Brain microvascular endothelial cell (primary cell): ENCODE measurements around the gene CALHM1.
"Not testable (repeated sequence)": the region's sequence is repeated elsewhere in the genome, so short reads cannot be mapped to it uniquely, and the experiment has no call there.

Experiments
- DNase-seq: peaks from one replicate; pipeline ENCODE4 v3.0.0-alpha.2; 2020
- H3K27ac ChIP-seq: fragments of 250-450 bp; sonication (Bioruptor Pico); 2 replicates; pipeline ENCODE4 v1.5.1; 2020; ENCODE audit warnings: mild to moderate bottlenecking, moderate library complexity
- H3K27me3 ChIP-seq: fragments of 250-450 bp; sonication (Bioruptor Pico); replicated peaks from 2 replicates; pipeline ENCODE4 v1.5.1; 2020; ENCODE audit warnings: mild to moderate bottlenecking
- H3K36me3 ChIP-seq: fragments of 250-450 bp; sonication (Bioruptor Pico); replicated peaks from 2 replicates; pipeline ENCODE4 v1.5.1; 2020; ENCODE audit warnings: mild to moderate bottlenecking
- H3K4me3 ChIP-seq: 2 replicates; pipeline ENCODE4 v1.5.1; 2011; ENCODE audit warnings: low read depth, mild to moderate bottlenecking, control low read depth, low read length, moderate library complexity
- CTCF ChIP-seq: IDR thresholded peaks from 2 replicates; pipeline ENCODE4 v1.5.1; 2011; ENCODE audit warnings: low read depth, mild to moderate bottlenecking, moderate library complexity, low read length, control low read depth, inconsistent platforms; ENCODE audit errors: missing control alignments
- in situ Hi-C: cut with HindIII; loops from 2 replicates; pipeline ENCODE4 v1.10.0; 2017; ENCODE audit warnings: low sequenced_read_pairs, low pct_ligation_motif_present

Gene CALHM1

GRCh38 chr10:103491729-103492364 is 33.1 kb upstream of the CALHM1 start:
- H3K27ac ChIP-seq, result no peak overlapping the region
- DNase-seq, result peak; percentile 85
- H3K36me3 ChIP-seq, result no peaks in the 10 kb centered on the region
- H3K27me3 ChIP-seq, result peaks cover 44% of the 10 kb centered on the region
- no peak for TF ChIP-seq CTCF
- H3K4me3 ChIP-seq, result no peak overlapping the region
- in situ Hi-C loops, result loop anchor here (5.0 kb wide), 1 partner anchor 40 kb away; the partner anchor contains the start of gene CALHM2

- Histone ChIP-seq H3K4me3 (no peak overlapping the region), H3K27me3 (peaks cover 37% of the 10 kb centered on the region), H3K36me3 (no peaks in the 10 kb centered on the region), H3K27ac (no peak overlapping the region)
- in situ Hi-C loops, result loop anchor here (5.0 kb wide), 1 partner anchor 39 kb away; the partner anchor contains the start of gene CALHM2
- TF ChIP-seq CTCF, result no peak
- no peak for DNase-seq
Observed at GRCh38 chr10:103490986-103491314, 32.2 kb upstream of the CALHM1 start.

GRCh38 chr10:103487410-103487708 is 28.7 kb upstream of the CALHM1 start:
- in situ Hi-C loops, result no loop called here
- Histone ChIP-seq H3K27ac (no peak overlapping the region), H3K4me3 (no peak overlapping the region), H3K36me3 (no peaks in the 10 kb centered on the region), H3K27me3 (peaks cover 4% of the 10 kb centered on the region)
- TF ChIP-seq CTCF, result no peak
- no peak for DNase-seq

- H3K27ac ChIP-seq, in situ Hi-C loops, H3K27me3 ChIP-seq, H3K36me3 ChIP-seq, H3K4me3 ChIP-seq, DNase-seq: not testable (repeated sequence)
Observed at GRCh38 chr10:103486635-103487409, 28.1 kb upstream of the CALHM1 start.

- Histone ChIP-seq H3K27ac (no peak overlapping the region), H3K27me3 (no peaks in the 10 kb centered on the region), H3K36me3 (no peaks in the 10 kb centered on the region), H3K4me3 (no peak overlapping the region)
- peak; percentile 57 for DNase-seq
- in situ Hi-C loops, result no loop called here
- peak; percentile 71 for TF ChIP-seq CTCF
Observed at GRCh38 chr10:103481974-103482531, 23.4 kb upstream of the CALHM1 start.

- H3K27me3 ChIP-seq, result no peaks in the 10 kb centered on the region
- no peak for TF ChIP-seq CTCF
- in situ Hi-C loops, result no loop called here
- H3K4me3 ChIP-seq, result no peak overlapping the region
- H3K27ac ChIP-seq, result no peak overlapping the region
- H3K36me3 ChIP-seq, result no peaks in the 10 kb centered on the region
- DNase-seq, result no peak
Observed at GRCh38 chr10:103480521-103480920, 21.8 kb upstream of the CALHM1 start.
